Measurements from ENCODE around the gene TMEM235.
A peak's percentile ranks its signal among the peaks of the same experiment; 100 is the strongest.

TMEM235 gene

DNA sequence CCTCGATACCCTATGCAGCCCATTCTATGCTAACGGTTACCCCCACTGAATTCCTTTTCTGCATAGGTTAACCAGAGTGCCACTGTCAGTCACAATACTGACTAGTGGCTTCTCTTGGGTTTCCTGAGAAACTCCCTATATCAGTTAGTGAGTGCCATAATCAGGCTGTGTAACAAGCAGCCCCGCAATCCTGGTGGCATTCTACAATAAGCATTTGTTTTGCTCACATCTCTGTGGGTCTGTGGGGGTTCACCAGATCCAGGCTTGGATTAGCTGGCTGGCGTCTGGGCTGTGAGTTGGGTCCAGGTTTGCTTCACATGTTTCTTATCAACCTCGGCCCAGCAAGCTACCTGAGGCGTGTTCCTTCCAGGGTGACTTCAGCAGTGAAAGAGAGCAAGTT is 42.4 kb downstream of the TMEM235 start:
- DNase-seq: no peak

- no peak for DNase-seq
These were observed 43.9 kb downstream of the TMEM235 start for GRCh38 chr17:78275355-78275754.

GRCh38 chr17:78276098-78276887 is 44.9 kb downstream of the TMEM235 start:
- no peak for DNase-seq

GRCh38 chr17:78278139-78278741 is 46.8 kb downstream of the TMEM235 start:
- DNase-seq: peak; percentile 97 to 99

DNA sequence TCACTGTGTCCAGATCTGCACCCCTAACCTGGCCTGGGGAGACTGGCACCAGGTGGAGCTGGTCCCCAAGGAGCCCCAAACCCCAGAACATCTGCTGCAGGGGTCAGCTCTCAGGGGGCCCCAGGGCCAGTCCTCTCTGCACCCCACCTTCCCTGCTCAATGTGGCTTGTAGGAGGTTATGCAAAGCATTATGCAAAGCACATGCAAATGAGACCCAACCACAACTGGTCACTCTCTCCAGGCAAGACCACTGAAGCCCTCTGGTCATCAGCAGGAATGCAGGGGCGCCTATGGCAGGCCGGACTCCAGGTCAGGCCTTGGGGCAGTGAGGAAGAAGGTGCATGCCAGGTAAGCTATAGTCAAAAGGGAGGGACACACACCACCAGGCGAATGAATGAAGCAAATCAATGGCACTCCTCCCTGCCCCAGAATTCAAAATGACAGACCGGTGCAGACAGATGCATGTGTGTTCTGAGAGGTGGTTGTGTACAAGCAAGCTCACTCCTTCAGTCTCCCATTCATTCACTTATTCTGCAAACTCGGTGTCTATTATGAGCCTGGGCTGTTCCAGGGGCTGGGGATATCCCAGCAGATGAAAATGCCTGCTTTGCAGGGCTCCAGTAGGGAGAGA is 48.0 kb downstream of the TMEM235 start:
- no peak for DNase-seq

- DNase-seq: no peak
These were observed 49.9 kb downstream of the TMEM235 start for GRCh38 chr17:78281249-78281845.

GRCh38 chr17:78284146-78284545 is 52.7 kb downstream of the TMEM235 start:
- no peak for DNase-seq

DNA sequence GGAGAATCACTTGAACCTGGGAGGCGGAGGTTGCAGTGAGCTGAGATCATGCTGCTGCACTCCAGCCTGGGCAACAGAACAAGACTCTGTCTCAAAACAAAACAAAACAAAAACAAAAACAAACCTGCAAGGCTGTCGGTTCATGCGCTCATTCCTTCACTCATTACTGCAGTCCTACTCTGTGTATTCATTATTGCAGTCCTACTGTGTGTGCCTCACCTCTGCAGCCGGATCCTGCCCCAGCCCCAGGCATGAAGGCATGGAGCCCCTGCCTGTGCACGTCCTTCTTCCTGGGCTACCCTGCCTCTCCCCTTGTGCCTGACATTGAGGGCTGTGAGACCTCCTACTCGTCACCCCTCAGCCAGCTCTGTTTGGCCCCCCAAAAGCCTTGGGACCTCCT is 57.6 kb downstream of the TMEM235 start:
- no peak for DNase-seq

GRCh38 chr17:78289802-78290363 is 58.5 kb downstream of the TMEM235 start:
- DNase-seq: peak; percentile 82 to 91
